ENCODE measurements around the gene GPR18.

The GPR18 gene

GRCh38 chr13:99280166-99280565 lies 22.0 kb upstream of the GPR18 start:
- no peak overlapping the region for H4K8ac ChIP-seq (ENCODE audit: low read length)
- H3K18ac ChIP-seq (ENCODE audit: low read depth in 1 of 2, low read length in 2 of 2) = no peak overlapping the region
- no peak overlapping the region for H3K4me2 ChIP-seq (ENCODE audit: low read length, poor library complexity, severe bottlenecking)
- peak; percentile 61 for DNase-seq
- H2AK5ac ChIP-seq (ENCODE audit: low read length, severe bottlenecking) = no peak overlapping the region
- H3K4me3 ChIP-seq (ENCODE audit: insufficient read depth in 1 of 2, low read depth in 1 of 2, low read length in 2 of 2) = no peak overlapping the region
- H3K9me3 ChIP-seq (ENCODE audit: control insufficient read depth, low read length) = no peaks in the 10 kb centered on the region
- no peak overlapping the region for H2BK15ac ChIP-seq (ENCODE audit: low read depth, poor library complexity, severe bottlenecking)
- no peaks in the 10 kb centered on the region for H3K4me1 ChIP-seq (ENCODE audit: control insufficient read depth, insufficient read depth, low read depth, low read length)
- peak overlapping the region; percentile 53 for H3K9ac ChIP-seq (ENCODE audit: low read length)
- no peak overlapping the region for H4K91ac ChIP-seq (ENCODE audit: low read length)
- H3K4ac ChIP-seq (ENCODE audit: low read depth in 1 of 2, low read length in 2 of 2) = no peak overlapping the region
- no peak overlapping the region for H2AFZ ChIP-seq (ENCODE audit: low read depth, low read length)
- H2BK5ac ChIP-seq (ENCODE audit: low read depth, low read length, poor library complexity, severe bottlenecking) = no peak overlapping the region
- H3K79me1 ChIP-seq (replicated peaks; ENCODE audit: low read length, poor library complexity, severe bottlenecking) = peaks cover 23% of the 10 kb centered on the region
- H3K36me3 ChIP-seq (ENCODE audit: control insufficient read depth in 1 of 2, insufficient read depth in 2 of 2, low read depth in 1 of 2, low read length in 2 of 2) = peaks cover 0 to 5% of the 10 kb centered on the region in 2 experiments
- H3K23ac ChIP-seq (ENCODE audit: low read length in 2 of 2) = no peak overlapping the region
- H3K27me3 ChIP-seq (ENCODE audit: control insufficient read depth in 1 of 2, insufficient read depth in 1 of 2, low read length in 2 of 2) = no peaks in the 10 kb centered on the region
- H2BK120ac ChIP-seq (ENCODE audit: low read depth, low read length) = no peak overlapping the region
- peak overlapping the region; percentile 45 for H3K27ac ChIP-seq (ENCODE audit: low read length, poor library complexity, severe bottlenecking)
- H3K14ac ChIP-seq (ENCODE audit: low read length in 2 of 2) = no peak overlapping the region
- no peak overlapping the region for H2BK12ac ChIP-seq (ENCODE audit: low read length in 2 of 2)
- 85% methylated on average over 2 of the region's 3 CpGs for WGBS

GRCh38 chr13:99279637-99280036 lies 21.5 kb upstream of the GPR18 start:
- Histone ChIP-seq H3K18ac (ENCODE audit: low read depth in 1 of 2, low read length in 2 of 2) (no peak overlapping the region), H3K4me2 (ENCODE audit: low read length, poor library complexity, severe bottlenecking) (no peak overlapping the region), H4K91ac (ENCODE audit: low read length) (no peak overlapping the region), H3K4ac (ENCODE audit: low read depth in 1 of 2, low read length in 2 of 2) (no peak overlapping the region), H3K27ac (ENCODE audit: low read length, poor library complexity, severe bottlenecking) (no peak overlapping the region), H2BK5ac (ENCODE audit: low read depth, low read length, poor library complexity, severe bottlenecking) (no peak overlapping the region), H3K27me3 (ENCODE audit: control insufficient read depth in 1 of 2, insufficient read depth in 1 of 2, low read length in 2 of 2) (no peaks in the 10 kb centered on the region), H2AK5ac (ENCODE audit: low read length, severe bottlenecking) (no peak overlapping the region), H4K8ac (ENCODE audit: low read length) (no peak overlapping the region), H2BK120ac (ENCODE audit: low read depth, low read length) (no peak overlapping the region), H3K36me3 (ENCODE audit: control insufficient read depth in 1 of 2, insufficient read depth in 2 of 2, low read depth in 1 of 2, low read length in 2 of 2) (peaks cover 0 to 5% of the 10 kb centered on the region in 2 experiments), H3K4me3 (ENCODE audit: insufficient read depth in 1 of 2, low read depth in 1 of 2, low read length in 2 of 2) (no peak overlapping the region), H2BK12ac (ENCODE audit: low read length in 2 of 2) (no peak overlapping the region), H3K9me3 (ENCODE audit: control insufficient read depth, low read length) (no peaks in the 10 kb centered on the region), H3K9ac (ENCODE audit: low read length) (peak overlapping the region; percentile 53), H2BK15ac (ENCODE audit: low read depth, poor library complexity, severe bottlenecking) (no peak overlapping the region), H3K79me1 (replicated peaks; ENCODE audit: low read length, poor library complexity, severe bottlenecking) (peaks cover 23% of the 10 kb centered on the region), H3K23ac (ENCODE audit: low read length in 2 of 2) (no peak overlapping the region), H2AFZ (ENCODE audit: low read depth, low read length) (no peak overlapping the region), H3K4me1 (ENCODE audit: control insufficient read depth, insufficient read depth, low read depth, low read length) (no peaks in the 10 kb centered on the region), H3K14ac (ENCODE audit: low read length in 2 of 2) (no peak overlapping the region)
- WGBS = 100% methylated on average over 1 of the region's 2 CpGs
- DNase-seq = no peak

- no peak for DNase-seq
- Histone ChIP-seq H2AK5ac (ENCODE audit: low read length, severe bottlenecking) (no peak overlapping the region), H3K9ac (ENCODE audit: low read length) (no peak overlapping the region), H3K18ac (ENCODE audit: low read depth in 1 of 2, low read length in 2 of 2) (no peak overlapping the region), H2BK15ac (ENCODE audit: low read depth, poor library complexity, severe bottlenecking) (no peak overlapping the region), H3K27me3 (ENCODE audit: control insufficient read depth in 1 of 2, insufficient read depth in 1 of 2, low read length in 2 of 2) (no peaks in the 10 kb centered on the region), H3K4me1 (ENCODE audit: control insufficient read depth, insufficient read depth, low read depth, low read length) (no peaks in the 10 kb centered on the region), H3K4me2 (ENCODE audit: low read length, poor library complexity, severe bottlenecking) (no peak overlapping the region), H3K4ac (ENCODE audit: low read depth in 1 of 2, low read length in 2 of 2) (no peak overlapping the region), H4K8ac (ENCODE audit: low read length) (no peak overlapping the region), H3K9me3 (ENCODE audit: control insufficient read depth, low read length) (no peaks in the 10 kb centered on the region), H3K4me3 (ENCODE audit: insufficient read depth in 1 of 2, low read depth in 1 of 2, low read length in 2 of 2) (no peak overlapping the region), H3K14ac (ENCODE audit: low read length in 2 of 2) (no peak overlapping the region), H3K27ac (ENCODE audit: low read length, poor library complexity, severe bottlenecking) (no peak overlapping the region), H3K23ac (ENCODE audit: low read length in 2 of 2) (no peak overlapping the region), H2BK120ac (ENCODE audit: low read depth, low read length) (no peak overlapping the region), H3K79me1 (replicated peaks; ENCODE audit: low read length, poor library complexity, severe bottlenecking) (peaks cover 25% of the 10 kb centered on the region), H2AFZ (ENCODE audit: low read depth, low read length) (no peak overlapping the region), H4K91ac (ENCODE audit: low read length) (no peak overlapping the region), H2BK12ac (ENCODE audit: low read length in 2 of 2) (no peak overlapping the region), H2BK5ac (ENCODE audit: low read depth, low read length, poor library complexity, severe bottlenecking) (no peak overlapping the region), H3K36me3 (ENCODE audit: control insufficient read depth in 1 of 2, insufficient read depth in 2 of 2, low read depth in 1 of 2, low read length in 2 of 2) (peaks cover 0 to 5% of the 10 kb centered on the region in 2 experiments)
- 93% methylated on average over 2 of the region's 3 CpGs for WGBS
These were observed 20.7 kb upstream of the GPR18 start for GRCh38 chr13:99278843-99279242.

- peaks cover 29% of the 10 kb centered on the region for H3K79me1 ChIP-seq (replicated peaks; ENCODE audit: low read length, poor library complexity, severe bottlenecking)
- no peaks in the 10 kb centered on the region for H3K27me3 ChIP-seq (ENCODE audit: control insufficient read depth in 1 of 2, insufficient read depth in 1 of 2, low read length in 2 of 2)
- H2AFZ ChIP-seq (ENCODE audit: low read depth, low read length) = no peak overlapping the region
- no peak overlapping the region for H3K4ac ChIP-seq (ENCODE audit: low read depth in 1 of 2, low read length in 2 of 2)
- H3K14ac ChIP-seq (ENCODE audit: low read length in 2 of 2) = no peak overlapping the region
- no peak overlapping the region for H3K4me2 ChIP-seq (ENCODE audit: low read length, poor library complexity, severe bottlenecking)
- 96% methylated on average over 4 of the region's 5 CpGs for WGBS
- H4K91ac ChIP-seq (ENCODE audit: low read length) = no peak overlapping the region
- DNase-seq = no peak
- no peaks in the 10 kb centered on the region for H3K9me3 ChIP-seq (ENCODE audit: control insufficient read depth, low read length)
- H2BK5ac ChIP-seq (ENCODE audit: low read depth, low read length, poor library complexity, severe bottlenecking) = no peak overlapping the region
- no peak overlapping the region for H2BK120ac ChIP-seq (ENCODE audit: low read depth, low read length)
- H3K27ac ChIP-seq (ENCODE audit: low read length, poor library complexity, severe bottlenecking) = no peak overlapping the region
- H3K23ac ChIP-seq (ENCODE audit: low read length in 2 of 2) = no peak overlapping the region
- H3K9ac ChIP-seq (ENCODE audit: low read length) = no peak overlapping the region
- H3K36me3 ChIP-seq (ENCODE audit: control insufficient read depth in 1 of 2, insufficient read depth in 2 of 2, low read depth in 1 of 2, low read length in 2 of 2) = peaks cover 0 to 5% of the 10 kb centered on the region in 2 experiments
- no peak overlapping the region for H3K18ac ChIP-seq (ENCODE audit: low read depth in 1 of 2, low read length in 2 of 2)
- no peak overlapping the region for H3K4me3 ChIP-seq (ENCODE audit: insufficient read depth in 1 of 2, low read depth in 1 of 2, low read length in 2 of 2)
- H3K4me1 ChIP-seq (ENCODE audit: control insufficient read depth, insufficient read depth, low read depth, low read length) = no peaks in the 10 kb centered on the region
- no peak overlapping the region for H2AK5ac ChIP-seq (ENCODE audit: low read length, severe bottlenecking)
- H2BK12ac ChIP-seq (ENCODE audit: low read length in 2 of 2) = no peak overlapping the region
- H4K8ac ChIP-seq (ENCODE audit: low read length) = no peak overlapping the region
- H2BK15ac ChIP-seq (ENCODE audit: low read depth, poor library complexity, severe bottlenecking) = no peak overlapping the region
These were observed 20.0 kb upstream of the GPR18 start for GRCh38 chr13:99278200-99278599.

All from mesenchymal stem cell (in vitro differentiated cells and primary cell).